ENCODE data around the gene ALDH5A1. TPM values are rescaled to one million over a fixed set of nuclear protein-coding genes. Genes with fewer than 3 reads are reported as not detected.

The ALDH5A1 gene
- total and polyA plus RNA-seq, 2 of the 13 experiments (the other 11 are each of a cell fraction or from before 2014, with no cell fraction given), result 12.8 to 32.5 TPM

DNA sequence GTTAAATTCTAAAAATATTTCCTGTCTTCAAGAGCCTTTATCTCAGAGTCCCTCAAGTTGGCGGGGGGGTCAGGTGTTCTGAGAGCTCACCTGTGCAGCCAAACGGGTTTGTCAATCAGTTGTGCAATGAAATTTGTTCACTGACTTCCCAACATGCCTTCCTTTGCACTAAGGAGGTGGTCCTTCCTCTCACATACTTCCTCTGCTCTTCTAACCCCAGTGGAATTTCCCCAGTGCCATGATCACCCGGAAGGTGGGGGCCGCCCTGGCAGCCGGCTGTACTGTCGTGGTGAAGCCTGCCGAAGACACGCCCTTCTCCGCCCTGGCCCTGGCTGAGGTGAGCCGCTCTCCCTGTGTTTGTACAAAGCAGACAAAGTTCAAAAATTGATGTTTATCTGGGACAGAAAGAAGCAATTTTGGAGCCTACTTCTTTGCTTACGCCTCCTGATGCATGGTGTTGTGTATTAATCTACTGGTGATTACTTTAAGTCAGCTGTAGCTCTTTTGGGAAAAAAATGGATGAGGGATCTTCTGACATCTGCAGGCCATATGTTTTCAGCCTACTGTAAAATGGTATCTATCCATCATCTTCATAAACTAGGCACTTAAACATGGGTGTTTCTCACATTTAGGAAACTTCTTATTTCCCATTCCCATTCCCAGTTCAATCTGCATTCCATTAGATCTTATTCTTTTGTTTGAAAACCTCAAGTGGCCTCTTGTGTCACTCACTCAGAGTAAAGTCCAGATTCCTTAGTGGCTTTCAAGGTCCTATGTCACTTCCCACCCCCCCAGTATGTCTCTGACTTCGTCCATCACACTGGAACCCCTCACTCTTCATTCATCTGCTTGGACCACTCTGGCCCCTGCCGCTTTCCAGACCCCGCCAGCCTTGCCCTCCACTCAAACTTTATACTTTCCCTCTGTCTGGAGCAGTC lies 10.1 kb downstream of the ALDH5A1 start (continued):
- TF ChIP-seq ZNF33A (CRISPR knock-in tag; IDR thresholded peaks at IDR 0.05; ENCODE audit: borderline replicate concordance), result no peak
- TF ChIP-seq PREB (CRISPR knock-in tag; IDR thresholded peaks at IDR 0.05), result no peak
- peak; percentile 96; the same call in 1 of the 2 replicates for TF ChIP-seq ZBTB37 (CRISPR knock-in tag; IDR thresholded peaks at IDR 0.05)
- TF ChIP-seq ELF4 (CRISPR knock-in tag; IDR thresholded peaks at IDR 0.05; ENCODE audit: borderline replicate concordance), result no peak
- peak; percentile 98 for TF ChIP-seq ZEB1 (IDR thresholded peaks at IDR 0.05; ENCODE audit: insufficient replicate concordance, low read depth)
- TF ChIP-seq KDM4B (CRISPR knock-in tag; IDR thresholded peaks at IDR 0.05), result no peak
- TF ChIP-seq MIER2 (CRISPR knock-in tag; IDR thresholded peaks at IDR 0.05), result peak; percentile 59; the same call in 1 of the 2 replicates
- no peak; the same call in 1 of the 2 replicates for TF ChIP-seq SIX1 (CRISPR knock-in tag; IDR thresholded peaks at IDR 0.05; ENCODE audit: borderline replicate concordance)
- TF ChIP-seq HIC2 (CRISPR knock-in tag; IDR thresholded peaks at IDR 0.05; ENCODE audit: low read depth), result peak; percentile 75; the same call in 1 of the 2 replicates
- peak; percentile 95 for TF ChIP-seq ZNF644 (CRISPR knock-in tag; IDR thresholded peaks at IDR 0.05; ENCODE audit: low read depth)
- TF ChIP-seq, protein P1, sequence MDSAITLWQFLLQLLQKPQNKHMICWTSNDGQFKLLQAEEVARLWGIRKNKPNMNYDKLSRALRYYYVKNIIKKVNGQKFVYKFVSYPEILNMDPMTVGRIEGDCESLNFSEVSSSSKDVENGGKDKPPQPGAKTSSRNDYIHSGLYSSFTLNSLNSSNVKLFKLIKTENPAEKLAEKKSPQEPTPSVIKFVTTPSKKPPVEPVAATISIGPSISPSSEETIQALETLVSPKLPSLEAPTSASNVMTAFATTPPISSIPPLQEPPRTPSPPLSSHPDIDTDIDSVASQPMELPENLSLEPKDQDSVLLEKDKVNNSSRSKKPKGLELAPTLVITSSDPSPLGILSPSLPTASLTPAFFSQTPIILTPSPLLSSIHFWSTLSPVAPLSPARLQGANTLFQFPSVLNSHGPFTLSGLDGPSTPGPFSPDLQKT (CRISPR knock-in tag; IDR thresholded peaks at IDR 0.05; ENCODE audit: borderline replicate concordance), result no peak
- TF ChIP-seq ZNF773 (CRISPR knock-in tag; IDR thresholded peaks at IDR 0.05; ENCODE audit: borderline replicate concordance), result no peak
- TF ChIP-seq, protein P2, sequence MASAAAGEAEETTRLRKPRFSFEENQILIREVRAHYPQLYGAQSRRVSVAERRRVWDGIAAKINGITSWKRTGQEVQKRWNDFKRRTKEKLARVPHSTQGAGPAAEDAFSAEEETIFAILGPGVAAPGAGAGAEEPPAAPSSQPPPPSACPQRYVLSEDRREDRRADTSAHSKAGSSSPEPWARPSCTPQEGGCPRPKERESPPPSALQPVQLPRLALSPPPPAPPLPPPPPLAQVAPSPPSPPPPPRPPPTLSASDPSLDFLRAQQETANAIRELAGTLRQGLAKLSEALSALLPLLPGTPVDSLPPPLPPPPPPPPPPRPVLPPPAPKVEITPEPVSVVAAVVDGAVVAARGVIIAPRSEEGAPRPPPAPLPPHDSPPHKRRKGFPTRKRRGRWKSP (CRISPR knock-in tag; IDR thresholded peaks at IDR 0.05), result 0 out of 2 replicates have a peak, but pooled peaks have one; percentile 30
- no peak for TF ChIP-seq SOX13 (IDR thresholded peaks at IDR 0.05)
- peak in 1 of 2 experiments; percentile 64; a peak in 2 of 4 replicates for TF ChIP-seq SOX13 (CRISPR knock-in tag; conservative IDR thresholded peaks at IDR 0.05 in 1 of 2, IDR thresholded peaks at IDR 0.05 in 1 of 2)
- 0 out of 2 replicates have a peak, but pooled peaks have one; percentile 8 for TF ChIP-seq HCFC1 (IDR thresholded peaks at IDR 0.05; ENCODE audit: low read depth, low read length)
- no peak; the same call in 1 of the 2 replicates for TF ChIP-seq NRL (CRISPR knock-in tag; IDR thresholded peaks at IDR 0.05; ENCODE audit: borderline replicate concordance)
- TF ChIP-seq ZFX (CRISPR knock-in tag; IDR thresholded peaks at IDR 0.05; ENCODE audit: low read depth), result peak; percentile 50
- no peak for TF ChIP-seq ZKSCAN5 (CRISPR knock-in tag; IDR thresholded peaks at IDR 0.05)
- no peak for TF ChIP-seq NR2F1 (CRISPR knock-in tag; IDR thresholded peaks at IDR 0.05)
- no peak for TF ChIP-seq FOSL1 (CRISPR knock-in tag; IDR thresholded peaks at IDR 0.05; ENCODE audit: borderline replicate concordance)
- no peak for TF ChIP-seq ZNF383 (CRISPR knock-in tag; IDR thresholded peaks at IDR 0.05; ENCODE audit: borderline replicate concordance)

All from HepG2 (cell line).